Measurements from ENCODE around the gene DHX32.

The DHX32 gene

GRCh38 chr10:125846894-125847293, 34.2 kb downstream of the DHX32 start:
- DNase-seq = no peak

GRCh38 chr10:125845617-125846016, 35.5 kb downstream of the DHX32 start:
- DNase-seq = no peak

- no peak for DNase-seq
Measured at GRCh38 chr10:125844751-125845221, 36.3 kb downstream of the DHX32 start.

GRCh38 chr10:125843603-125844329, 37.3 kb downstream of the DHX32 start:
- no peak for DNase-seq

- no peak for DNase-seq
Measured at GRCh38 chr10:125840955-125841354, 40.1 kb downstream of the DHX32 start.

DNA sequence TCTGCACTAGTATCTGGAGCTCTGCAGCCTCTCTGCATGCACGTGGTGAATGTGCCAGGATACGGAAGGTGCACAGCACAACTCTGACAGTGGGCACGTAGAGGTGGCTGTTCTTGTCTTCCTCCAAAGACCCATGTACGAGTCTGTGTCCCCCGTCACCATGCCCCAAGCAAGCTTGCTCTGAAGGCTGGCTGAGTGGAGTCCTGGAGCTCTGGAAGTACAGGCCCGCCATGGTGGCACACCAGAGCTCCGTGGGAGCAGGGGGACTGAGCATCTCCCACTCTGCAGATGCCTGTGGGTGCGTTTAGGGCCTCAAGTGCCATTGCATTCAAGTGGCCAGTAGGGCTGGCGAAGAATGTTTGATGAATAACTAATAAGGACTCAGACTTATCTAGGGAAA, 40.7 kb downstream of the DHX32 start:
- DNase-seq = no peak

DNA sequence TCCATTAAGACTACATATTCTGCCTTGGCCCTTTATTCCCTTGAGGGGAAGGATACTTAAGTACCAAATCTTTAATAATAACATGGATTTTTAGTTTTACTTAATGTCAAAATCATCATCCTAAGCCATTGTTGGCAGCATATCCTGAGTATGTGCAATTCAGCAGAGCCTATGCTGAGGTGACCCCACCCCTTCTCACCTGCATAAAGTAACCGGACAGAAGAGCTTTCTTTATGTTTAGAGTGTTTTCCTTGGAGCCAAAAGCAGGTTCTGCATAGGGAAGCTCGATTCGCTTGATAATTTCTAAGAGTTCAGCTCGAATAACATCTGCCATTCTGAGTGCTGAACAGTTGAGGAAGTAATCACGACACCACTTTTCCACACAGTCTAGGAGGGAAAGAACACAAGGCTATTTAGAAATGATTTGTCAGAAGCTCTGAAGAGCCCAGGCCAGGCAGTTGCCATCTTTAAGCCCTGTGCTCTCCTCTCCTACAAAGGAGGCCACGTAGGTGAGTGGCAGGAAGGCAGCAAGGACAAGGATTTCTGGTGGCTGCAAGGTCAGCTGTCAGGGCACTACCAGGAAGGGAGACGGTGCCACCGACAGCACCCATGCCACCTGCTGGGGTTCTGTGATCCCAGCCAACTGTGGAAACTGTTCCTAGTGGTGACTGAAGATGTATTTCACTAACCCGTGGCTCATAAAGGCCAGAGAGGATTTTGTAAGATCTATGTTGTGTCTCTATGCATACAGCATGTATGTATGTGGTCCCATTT, 42.1 kb downstream of the DHX32 start:
- no peak for DNase-seq

DNA sequence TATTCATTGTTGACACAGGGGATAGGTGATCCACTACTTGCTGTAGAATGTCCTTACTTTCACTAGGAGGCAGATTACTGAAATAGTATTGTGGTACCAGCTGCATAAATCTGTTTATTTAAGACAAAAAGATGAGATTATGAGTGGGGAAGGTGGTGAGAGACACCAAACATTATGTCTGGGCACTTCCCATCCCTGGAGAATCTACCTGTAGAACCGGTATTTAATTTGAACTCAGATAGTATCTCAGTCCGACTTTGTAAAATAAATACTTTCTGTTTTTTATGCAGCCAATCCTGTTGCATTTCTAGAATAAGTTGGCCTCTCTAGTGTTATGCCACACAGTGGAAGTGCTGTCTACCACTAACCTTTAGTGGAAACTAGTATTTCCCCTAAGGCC, 44.3 kb downstream of the DHX32 start:
- DNase-seq = no peak

GRCh38 chr10:125828311-125828710, 52.8 kb downstream of the DHX32 start:
- DNase-seq = no peak

- no peak for DNase-seq
Measured at GRCh38 chr10:125827133-125827532, 54.0 kb downstream of the DHX32 start.

GRCh38 chr10:125824736-125825135, 56.4 kb downstream of the DHX32 start:
- no peak for DNase-seq

DNA sequence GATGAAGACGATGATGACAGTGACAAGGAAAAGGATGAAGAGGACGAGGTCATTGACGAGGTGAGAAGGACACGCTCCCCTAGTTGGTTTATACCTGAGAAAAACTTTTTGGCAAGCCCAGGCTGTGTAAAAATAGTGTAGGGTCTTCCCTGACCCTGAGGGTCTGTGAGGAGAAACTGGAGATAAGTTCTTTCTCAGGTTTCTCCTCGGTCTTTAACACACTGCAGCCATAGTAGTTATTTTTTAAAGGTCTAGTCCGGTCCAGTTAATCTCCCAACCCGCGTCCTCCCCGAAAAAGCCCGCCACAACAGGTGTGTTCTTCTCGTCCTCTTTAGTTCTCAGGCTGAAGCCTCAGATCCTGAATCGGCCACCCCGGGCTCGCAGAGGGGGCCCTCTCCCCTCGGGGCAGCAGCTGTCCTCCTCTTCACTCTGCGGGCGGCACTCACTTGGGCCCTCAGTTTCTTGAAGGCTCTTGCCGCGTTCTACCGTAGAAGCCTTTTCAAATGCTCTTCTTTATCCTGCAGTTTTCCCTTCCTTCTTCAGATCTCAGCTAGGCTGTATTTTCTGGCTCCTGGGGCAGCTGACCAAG, 57.3 kb downstream of the DHX32 start:
- DNase-seq = no peak

GRCh38 chr10:125822878-125823662, 58.0 kb downstream of the DHX32 start, which contains the start of the genes BCCIP and UROS:
TSS of gene BCCIP (plus strand) at chr10:125823546. CDS start at chr10:125823558, 12 bp downstream.
TSS of gene UROS (minus strand) at chr10:125823258. CDS start at chr10:125816499, 6,759 bp downstream.
- DNase-seq = peak; percentile 87

DNA sequence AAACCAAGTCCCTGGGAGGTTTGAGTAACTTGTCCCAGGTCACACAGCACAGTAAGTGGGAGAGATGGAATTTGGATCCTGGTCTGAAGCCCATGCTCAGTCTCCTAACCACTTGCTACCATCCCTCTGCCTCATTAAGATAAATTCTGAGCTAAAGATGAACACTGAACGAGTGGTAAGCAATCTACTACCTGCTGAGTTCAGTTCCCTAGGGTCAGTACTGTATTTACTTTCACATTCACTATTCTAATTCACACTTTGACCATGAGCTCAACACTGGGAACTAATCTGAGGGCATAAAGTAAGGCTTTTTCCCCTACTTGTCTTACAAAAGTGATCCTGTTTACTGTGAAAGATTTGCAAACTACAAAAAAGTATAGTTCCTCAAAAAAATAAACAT, 60.4 kb downstream of the DHX32 start:
- no peak for DNase-seq

GRCh38 chr10:125817337-125817946, 63.6 kb downstream of the DHX32 start:
- no peak for DNase-seq

GRCh38 chr10:125816548-125816947, 64.5 kb downstream of the DHX32 start:
- no peak for DNase-seq

DNA sequence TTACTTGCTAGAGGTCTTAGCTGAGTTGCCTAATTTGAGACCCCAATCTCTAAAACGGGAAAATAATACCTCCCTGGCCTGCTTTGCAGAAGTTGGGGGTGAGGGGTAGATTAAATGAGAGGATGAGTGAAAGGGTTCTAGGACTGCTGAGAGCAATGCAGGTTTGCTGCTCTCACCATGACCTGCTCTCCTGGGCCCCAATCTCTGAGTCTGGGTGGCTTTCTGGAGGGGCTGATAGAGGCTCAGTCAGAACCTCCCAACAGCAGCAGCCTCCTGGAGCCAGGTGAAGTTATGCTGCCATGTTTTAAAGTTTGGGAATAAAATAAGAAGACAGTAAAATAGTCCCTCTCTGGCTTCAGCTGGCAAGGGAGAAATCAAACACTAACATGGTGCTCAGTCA, 65.3 kb downstream of the DHX32 start:
- DNase-seq = no peak

- DNase-seq = no peak
Measured at GRCh38 chr10:125812128-125812750, 68.9 kb downstream of the DHX32 start.

GRCh38 chr10:125811251-125811650, 69.8 kb downstream of the DHX32 start:
- DNase-seq = no peak

DNA sequence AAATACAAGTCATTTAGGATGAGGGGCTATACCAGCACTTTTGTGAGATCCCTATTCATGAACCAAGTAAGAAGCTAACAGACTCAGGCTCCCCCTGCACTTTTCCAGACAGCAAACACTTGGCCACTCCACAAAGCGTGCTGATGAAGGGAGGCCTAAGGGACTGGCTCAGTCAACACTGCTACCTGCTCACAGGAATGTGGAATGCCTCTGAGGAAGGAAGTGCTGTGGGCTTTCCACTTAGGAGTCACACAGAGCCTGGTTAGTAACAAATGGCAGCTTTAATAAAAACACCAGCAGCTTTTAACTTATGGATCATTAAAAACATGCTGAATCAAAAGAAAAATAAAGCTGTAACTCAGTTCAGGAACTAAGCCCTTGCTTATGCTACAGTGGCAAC, 73.0 kb downstream of the DHX32 start:
- no peak for DNase-seq

DNA sequence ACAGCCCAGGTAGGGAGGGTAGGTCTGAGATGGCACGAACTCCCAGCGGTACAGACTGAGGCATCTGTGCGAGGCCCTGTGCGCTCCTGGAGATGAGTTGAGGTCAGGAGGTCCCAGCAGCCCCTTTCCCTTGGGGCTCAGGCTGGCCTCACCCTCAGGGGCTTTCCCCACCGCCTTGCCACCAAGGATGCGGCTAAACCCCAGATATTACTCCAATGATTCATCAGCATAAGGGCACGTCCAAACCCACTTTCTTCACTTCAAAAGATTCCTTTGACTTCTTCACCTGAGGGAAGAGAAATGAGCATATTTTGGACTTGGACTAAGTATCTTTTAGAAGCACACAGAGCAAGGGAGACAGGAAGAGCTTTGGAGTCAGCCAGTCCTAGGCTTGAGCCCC, 78.4 kb downstream of the DHX32 start:
- no peak for DNase-seq

- DNase-seq = no peak
Measured at GRCh38 chr10:125802131-125802530, 79.0 kb downstream of the DHX32 start.
